Measurements from ENCODE around the gene PRKAR1B. TPM values are rescaled to one million over a fixed set of nuclear protein-coding genes. Genes with fewer than 3 reads are reported as not detected.

The PRKAR1B gene
- total RNA-seq, 1 donor from 2014 or later, result 11.8 TPM

DNA sequence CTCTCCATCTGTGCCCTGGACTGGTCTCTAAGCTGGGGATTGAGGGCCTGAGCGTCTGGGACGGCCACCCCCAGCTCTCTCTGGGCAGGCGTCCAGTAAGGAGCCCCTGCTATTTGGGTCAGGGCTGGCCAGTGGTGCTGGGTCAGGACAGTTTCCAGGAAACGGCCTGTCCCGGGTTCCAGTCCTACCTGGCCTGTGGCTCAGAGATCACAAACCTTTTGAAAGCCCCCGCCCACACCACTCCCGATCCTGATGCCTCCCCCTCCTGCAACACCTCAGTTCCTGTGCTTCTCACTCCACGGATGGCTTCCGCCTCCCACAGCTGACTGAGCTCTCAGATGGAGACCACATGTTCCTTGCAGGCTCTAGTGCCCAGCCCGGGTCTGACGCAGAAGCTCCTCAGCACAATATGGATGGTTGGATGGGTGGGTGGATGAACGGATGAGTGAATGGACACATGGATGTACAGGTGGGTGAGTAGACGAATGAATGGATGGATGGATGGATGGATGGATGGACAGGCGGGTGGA lies 115.7 kb downstream of the PRKAR1B start:
- no peaks in the 10 kb centered on the region for H3K36me3 ChIP-seq
- TF ChIP-seq EZH2phosphoT487 (IDR thresholded peaks at IDR 0.05) (no peak), EZH2 (IDR thresholded peaks at IDR 0.05) (no peak)
- TF ChIP-seq, protein P1, sequence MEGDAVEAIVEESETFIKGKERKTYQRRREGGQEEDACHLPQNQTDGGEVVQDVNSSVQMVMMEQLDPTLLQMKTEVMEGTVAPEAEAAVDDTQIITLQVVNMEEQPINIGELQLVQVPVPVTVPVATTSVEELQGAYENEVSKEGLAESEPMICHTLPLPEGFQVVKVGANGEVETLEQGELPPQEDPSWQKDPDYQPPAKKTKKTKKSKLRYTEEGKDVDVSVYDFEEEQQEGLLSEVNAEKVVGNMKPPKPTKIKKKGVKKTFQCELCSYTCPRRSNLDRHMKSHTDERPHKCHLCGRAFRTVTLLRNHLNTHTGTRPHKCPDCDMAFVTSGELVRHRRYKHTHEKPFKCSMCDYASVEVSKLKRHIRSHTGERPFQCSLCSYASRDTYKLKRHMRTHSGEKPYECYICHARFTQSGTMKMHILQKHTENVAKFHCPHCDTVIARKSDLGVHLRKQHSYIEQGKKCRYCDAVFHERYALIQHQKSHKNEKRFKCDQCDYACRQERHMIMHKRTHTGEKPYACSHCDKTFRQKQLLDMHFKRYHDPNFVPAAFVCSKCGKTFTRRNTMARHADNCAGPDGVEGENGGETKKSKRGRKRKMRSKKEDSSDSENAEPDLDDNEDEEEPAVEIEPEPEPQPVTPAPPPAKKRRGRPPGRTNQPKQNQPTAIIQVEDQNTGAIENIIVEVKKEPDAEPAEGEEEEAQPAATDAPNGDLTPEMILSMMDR (IDR thresholded peaks at IDR 0.05), result no peak
- H3K4me1 Mint-ChIP-seq, result peaks cover 24% of the 10 kb centered on the region
- H4K20me1 ChIP-seq (ENCODE audit: low read depth), result no peaks in the 10 kb centered on the region
- peaks cover 14% of the 10 kb centered on the region for H3K4me1 ChIP-seq
- H3K9ac ChIP-seq, result no peak overlapping the region
- H3K4me3 ChIP-seq, result no peak overlapping the region
- no peak overlapping the region for H2AFZ ChIP-seq (replicated peaks)
- H3K27me3 Mint-ChIP-seq (ENCODE audit: insufficient read depth, low read depth), result peaks cover 3% of the 10 kb centered on the region
- H3K9me3 Mint-ChIP-seq, result no peaks in the 10 kb centered on the region
- no peak overlapping the region for H3K27ac ChIP-seq
- peaks cover 3% of the 10 kb centered on the region for H3F3A ChIP-seq (ENCODE audit: low read depth)
- no peak overlapping the region for H3K4me3 Mint-ChIP-seq
- no peaks in the 10 kb centered on the region for H3K9me3 ChIP-seq (ENCODE audit: low read depth)
- no peak for DNase-seq (ENCODE audit: low spot score)
- no peaks in the 10 kb centered on the region for H3K27me3 ChIP-seq
- no peak overlapping the region for H3K4me2 ChIP-seq
- no peaks in the 10 kb centered on the region for H3K36me3 Mint-ChIP-seq
- H3K79me2 ChIP-seq (ENCODE audit: low read depth), result no peaks in the 10 kb centered on the region
- H3K27ac Mint-ChIP-seq, result peak overlapping the region; percentile 55

GRCh38 chr7:610531-611280 lies 116.4 kb downstream of the PRKAR1B start:
- H3K4me3 ChIP-seq, result no peak overlapping the region
- no peak overlapping the region for H2AFZ ChIP-seq (replicated peaks)
- H3K27ac Mint-ChIP-seq, result peak overlapping the region; percentile 55
- H3K79me2 ChIP-seq (ENCODE audit: low read depth), result no peaks in the 10 kb centered on the region
- no peaks in the 10 kb centered on the region for H3K9me3 ChIP-seq (ENCODE audit: low read depth)
- H3K27me3 ChIP-seq, result no peaks in the 10 kb centered on the region
- no peak overlapping the region for H3K4me3 Mint-ChIP-seq
- peaks cover 25% of the 10 kb centered on the region for H3K4me1 Mint-ChIP-seq
- DNase-seq (ENCODE audit: low spot score), result no peak
- no peak overlapping the region for H3K27ac ChIP-seq
- no peak overlapping the region for H3K4me2 ChIP-seq
- no peak overlapping the region for H3K9ac ChIP-seq
- H3K4me1 ChIP-seq, result peaks cover 14% of the 10 kb centered on the region
- H4K20me1 ChIP-seq (ENCODE audit: low read depth), result no peaks in the 10 kb centered on the region
- H3F3A ChIP-seq (ENCODE audit: low read depth), result peaks cover 3% of the 10 kb centered on the region
- H3K9me3 Mint-ChIP-seq, result no peaks in the 10 kb centered on the region
- H3K36me3 ChIP-seq, result no peaks in the 10 kb centered on the region
- no peak for TF ChIP-seq EZH2phosphoT487 (IDR thresholded peaks at IDR 0.05)
- no peak for TF ChIP-seq EZH2 (IDR thresholded peaks at IDR 0.05)
- TF ChIP-seq, protein P1 (IDR thresholded peaks at IDR 0.05), result no peak
- H3K27me3 Mint-ChIP-seq (ENCODE audit: insufficient read depth, low read depth), result peaks cover 3% of the 10 kb centered on the region
- H3K36me3 Mint-ChIP-seq, result no peaks in the 10 kb centered on the region

DNA sequence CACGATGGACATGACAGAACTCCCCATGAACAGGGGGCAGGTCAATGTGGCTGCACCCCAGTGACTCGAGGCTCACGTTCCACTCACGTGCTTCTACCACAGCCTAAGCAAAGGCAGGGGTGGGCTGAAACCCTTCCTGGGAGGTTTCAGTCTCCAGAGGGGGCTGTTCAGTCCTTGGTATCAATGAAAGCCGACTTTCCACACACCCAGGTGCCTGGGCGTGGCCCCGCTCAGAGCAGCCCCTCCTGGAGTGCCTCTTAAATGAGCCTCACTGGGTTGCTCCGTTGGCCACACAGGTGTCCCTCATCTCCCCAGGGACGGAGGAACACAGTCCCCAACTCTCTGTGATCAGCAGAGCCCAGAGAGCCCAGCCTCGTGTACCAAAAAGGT lies 116.9 kb downstream of the PRKAR1B start:
- no peak for DNase-seq (ENCODE audit: low spot score)

More for the DNA sequence above, 116.9 kb downstream of the PRKAR1B start:
- no peak overlapping the region for H3K27ac ChIP-seq
- no peaks in the 10 kb centered on the region for H3K36me3 ChIP-seq
- peaks cover 3% of the 10 kb centered on the region for H3K27me3 Mint-ChIP-seq (ENCODE audit: insufficient read depth, low read depth)
- TF ChIP-seq, protein P1 (IDR thresholded peaks at IDR 0.05), result no peak
- TF ChIP-seq EZH2phosphoT487 (IDR thresholded peaks at IDR 0.05), result no peak
- no peak for TF ChIP-seq EZH2 (IDR thresholded peaks at IDR 0.05)
- H3K9me3 ChIP-seq (ENCODE audit: low read depth), result no peaks in the 10 kb centered on the region
- peak overlapping the region; percentile 55 for H3K27ac Mint-ChIP-seq
- no peaks in the 10 kb centered on the region for H3K36me3 Mint-ChIP-seq
- H4K20me1 ChIP-seq (ENCODE audit: low read depth), result no peaks in the 10 kb centered on the region
- H3K27me3 ChIP-seq, result no peaks in the 10 kb centered on the region
- peaks cover 14% of the 10 kb centered on the region for H3K4me1 ChIP-seq
- no peak overlapping the region for H2AFZ ChIP-seq (replicated peaks)
- no peaks in the 10 kb centered on the region for H3K9me3 Mint-ChIP-seq
- H3K79me2 ChIP-seq (ENCODE audit: low read depth), result no peaks in the 10 kb centered on the region
- no peak overlapping the region for H3K4me3 Mint-ChIP-seq
- H3K4me1 Mint-ChIP-seq, result peaks cover 25% of the 10 kb centered on the region
- peaks cover 3% of the 10 kb centered on the region for H3F3A ChIP-seq (ENCODE audit: low read depth)
- H3K9ac ChIP-seq, result no peak overlapping the region
- H3K4me3 ChIP-seq, result no peak overlapping the region
- H3K4me2 ChIP-seq, result no peak overlapping the region
